NCI-H2107 treated with DMSO at 0.1 percent for 48 hours (cell line): ENCODE results near the gene PEAK3.

Experiments
- DNase-seq: peaks from one replicate; lab custom pipeline; 2025; ENCODE audit not compliant: unreplicated experiment; lab: John Stamatoyannopoulos, UW

Gene PEAK3

DNA sequence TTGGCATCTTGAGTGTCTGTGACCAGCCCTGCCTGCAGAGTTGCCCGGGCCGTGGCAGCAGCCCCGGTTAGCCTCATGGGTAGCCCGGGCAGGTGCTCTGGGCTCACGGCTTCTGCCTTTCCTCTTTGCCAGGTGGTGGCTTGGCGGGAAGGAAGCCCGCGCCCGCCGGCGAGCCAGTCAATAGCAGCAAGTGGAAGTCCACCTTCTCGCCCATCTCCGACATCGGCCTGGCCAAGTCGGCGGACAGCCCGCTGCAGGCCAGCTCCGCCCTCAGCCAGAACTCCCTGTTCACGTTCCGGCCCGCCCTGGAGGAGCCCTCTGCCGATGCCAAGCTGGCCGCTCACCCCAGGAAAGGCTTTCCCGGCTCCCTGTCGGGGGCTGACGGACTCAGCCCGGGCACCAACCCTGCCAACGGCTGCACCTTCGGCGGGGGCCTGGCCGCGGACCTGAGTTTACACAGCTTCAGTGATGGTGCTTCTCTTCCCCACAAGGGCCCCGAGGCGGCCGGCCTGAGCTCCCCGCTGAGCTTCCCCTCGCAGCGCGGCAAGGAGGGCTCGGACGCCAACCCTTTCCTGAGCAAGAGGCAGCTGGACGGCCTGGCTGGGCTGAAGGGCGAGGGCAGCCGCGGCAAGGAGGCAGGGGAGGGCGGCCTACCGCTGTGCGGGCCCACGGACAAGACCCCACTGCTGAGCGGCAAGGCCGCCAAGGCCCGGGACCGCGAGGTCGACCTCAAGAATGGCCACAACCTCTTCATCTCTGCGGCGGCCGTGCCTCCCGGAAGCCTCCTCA is 55.7 kb downstream of the PEAK3 start:
- DNase-seq = no peak

DNA sequence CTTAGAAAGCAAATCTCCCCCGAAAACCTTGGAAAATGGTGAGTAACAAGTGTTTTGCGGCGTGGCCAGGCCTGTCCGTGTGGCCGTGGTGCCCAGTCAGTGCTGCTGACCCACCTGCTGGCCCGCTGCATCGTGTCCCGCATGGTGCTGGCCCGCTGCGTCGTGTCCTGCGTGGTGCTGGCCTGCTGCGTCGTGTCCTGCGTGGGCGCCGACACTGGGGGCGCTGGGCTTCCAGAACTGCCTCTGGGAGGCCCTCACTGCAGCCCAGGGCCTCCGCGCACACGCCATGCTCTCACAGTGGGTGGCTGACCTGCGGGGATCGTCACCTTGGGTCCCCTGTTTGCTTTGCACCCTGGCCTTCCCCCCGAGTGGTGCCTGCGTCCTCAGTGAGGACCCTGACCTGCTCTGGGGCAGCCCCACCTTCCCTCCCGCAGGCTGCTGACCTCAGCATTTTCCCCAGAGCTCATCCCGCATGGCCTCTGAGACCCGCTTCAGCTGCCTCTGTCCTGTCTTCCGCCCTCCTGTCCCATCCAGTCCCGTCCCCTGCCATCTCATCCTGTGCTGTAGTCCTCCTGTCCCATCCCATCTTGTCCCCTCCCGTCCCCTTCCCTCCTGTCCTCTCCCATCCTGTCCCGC is 56.4 kb downstream of the PEAK3 start:
- DNase-seq = no peak

DNA sequence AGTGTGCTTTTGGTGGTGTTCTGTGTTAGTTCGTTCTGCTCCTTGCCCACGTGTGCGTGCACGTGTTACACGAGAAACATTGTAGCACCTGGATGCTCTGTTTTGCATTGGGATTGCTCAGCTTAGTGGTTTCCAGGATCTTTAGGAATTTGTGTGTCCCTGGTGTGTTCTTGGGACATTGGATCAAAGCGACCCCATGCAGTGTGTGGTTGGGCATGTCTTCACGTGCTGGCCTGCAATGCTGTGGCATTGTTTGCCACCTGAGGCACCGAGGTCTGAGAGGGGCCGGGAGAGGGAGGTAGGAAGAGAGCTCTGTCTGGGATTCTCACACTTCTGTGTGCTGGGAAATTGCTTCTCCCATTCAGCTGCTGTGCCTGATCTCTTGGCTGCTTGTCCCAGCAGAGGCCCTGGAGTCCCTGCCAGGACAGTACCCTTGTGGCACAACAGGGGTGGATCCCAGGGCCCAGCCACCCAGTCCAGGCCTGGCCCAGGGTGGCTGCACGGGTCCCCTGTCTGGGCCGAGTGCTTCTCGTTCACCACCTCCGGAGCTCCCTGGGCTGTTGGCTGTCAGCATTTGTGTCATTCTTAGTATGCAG is 57.1 kb downstream of the PEAK3 start:
- DNase-seq = no peak
